ENCODE results near the gene ESR1. TPM values are rescaled to one million over a fixed set of nuclear protein-coding genes. Genes with fewer than 3 reads are reported as not detected.

The ESR1 gene
- total RNA-seq, 1 experiment from 2014 or later: not detected

- H4K5ac ChIP-seq (ENCODE audit: insufficient read length, low read depth, low read length): no peak overlapping the region
- H3K9me3 Mint-ChIP-seq: peaks cover 1 to 2% of the 10 kb centered on the region in 2 experiments; a peak in 2 of 5 replicates
- no peak overlapping the region for H3K14ac ChIP-seq (ENCODE audit: insufficient read depth, low read length)
- H2BK15ac ChIP-seq (ENCODE audit: low read depth, low read length): no peak overlapping the region
- no peak overlapping the region for H2BK20ac ChIP-seq (ENCODE audit: low read depth, low read length, poor library complexity, severe bottlenecking)
- no peaks in the 10 kb centered on the region for H3K23me2 ChIP-seq (ENCODE audit: insufficient read length, low read depth, low read length, poor library complexity, severe bottlenecking)
- H3K27me3 ChIP-seq (ENCODE audit: insufficient read depth, low read length): no peaks in the 10 kb centered on the region
- H2BK5ac ChIP-seq (ENCODE audit: insufficient read length, low read length): no peak overlapping the region
- H2BK12ac ChIP-seq (ENCODE audit: insufficient read length, low read depth, low read length): no peak overlapping the region
- no peaks in the 10 kb centered on the region for H4K20me1 ChIP-seq (ENCODE audit: control insufficient read depth, insufficient read depth, insufficient read length)
- no peak overlapping the region for H3K18ac ChIP-seq (ENCODE audit: insufficient read length, low read depth, low read length)
- H4K8ac ChIP-seq (replicated peaks; ENCODE audit: insufficient read length, low read depth, low read length): no peak overlapping the region
- H3K4me2 ChIP-seq (ENCODE audit: insufficient read depth, insufficient read length, low read length): no peak overlapping the region
- H3K36me3 Mint-ChIP-seq (ENCODE audit: insufficient read depth in 1 of 3, low read depth in 3 of 3): no peaks in the 10 kb centered on the region; a peak in 1 of 7 replicates
- H3K4ac ChIP-seq (ENCODE audit: low read depth, low read length): no peak overlapping the region
- no peak overlapping the region for H2AK5ac ChIP-seq (ENCODE audit: insufficient read length, low read length)
- no peak overlapping the region for H3K56ac ChIP-seq (ENCODE audit: insufficient read length, low read depth, low read length)
- no peaks in the 10 kb centered on the region; the same call in 1 of the 2 replicates for H3K27me3 Mint-ChIP-seq (ENCODE audit: low read depth)
- no peak overlapping the region for H2BK120ac ChIP-seq (ENCODE audit: low read depth, low read length, poor library complexity, severe bottlenecking)
- H2AFZ ChIP-seq (ENCODE audit: low read length): no peak overlapping the region
- H4K91ac ChIP-seq (ENCODE audit: insufficient read length, low read depth, low read length): no peak overlapping the region
- no peaks in the 10 kb centered on the region for H3K79me1 ChIP-seq (ENCODE audit: insufficient read depth, low read depth, low read length, poor library complexity, severe bottlenecking)
- no peaks in the 10 kb centered on the region for H3K79me2 ChIP-seq (ENCODE audit: insufficient read depth, low read length)
- H3K27ac Mint-ChIP-seq: no peak overlapping the region
- H3T11ph ChIP-seq (ENCODE audit: low read length): no peak overlapping the region
- no peaks in the 10 kb centered on the region for H3K4me1 ChIP-seq (ENCODE audit: insufficient read depth, low read length)
- H3K27ac ChIP-seq (ENCODE audit: insufficient read length, low read depth, low read length): no peak overlapping the region
- TF ChIP-seq CTCF (conservative IDR thresholded peaks at IDR 0.05): no peak
- no peaks in the 10 kb centered on the region for H3K9me3 ChIP-seq (ENCODE audit: control insufficient read depth, low read depth, low read length)
- H3K23ac ChIP-seq (ENCODE audit: insufficient read length, low read depth, low read length): no peak overlapping the region
- no peak for DNase-seq
- H3K9ac ChIP-seq (ENCODE audit: extremely low read depth, insufficient read length, low read length): no peak overlapping the region
- H3K4me3 Mint-ChIP-seq: no peak overlapping the region
- no CpG with 5 or more reads among the region's 3 CpGs for WGBS (ENCODE audit: extremely low coverage, insufficient read length, low lambda C conversion rate)
- peaks cover under 1% of the 10 kb centered on the region in 2 experiments; a peak in 3 of 4 replicates for H3K4me1 Mint-ChIP-seq
These were observed 278.9 kb downstream of the ESR1 start for GRCh38 chr6:152086223-152086873.
